ENCODE results near the gene RTKN2. TPM values are rescaled to one million over a fixed set of nuclear protein-coding genes. Genes with fewer than 3 reads are reported as not detected.

The RTKN2 gene
- not detected in 2 replicates for total RNA-seq (2011; cell fraction: chromatin; rRNA removed; ENCODE audit: low replicate concordance)
- total RNA-seq (2011; cell fraction: nucleolus; rRNA removed): not detected in 2 replicates
- total RNA-seq (2011; cell fraction: nucleoplasm; rRNA removed): not detected in 2 replicates
- total RNA-seq (2014; rRNA removed) (not detected in 2 replicates), total RNA-seq (2014; rRNA removed; fragmentation: Illumina TruSeq; extraction: Trizol) (0.10 and 0.11 TPM in 2 replicates), total RNA-seq (2015; rRNA removed; fragmentation: Illumina TruSeq; extraction: Trizol) (0.04 and 0.08 TPM in 2 replicates), total RNA-seq (2021) (0.09 and 0.18 TPM in 2 replicates), polyA plus RNA-seq (2011; rRNA removed) (0.08 and 0.12 TPM in 2 replicates), polyA plus RNA-seq (2014; fragmentation: Illumina TruSeq; extraction: Trizol) (not detected in 2 replicates), polyA plus RNA-seq (2014; fragmentation: Nextera tagmentation; extraction: Ambion mirVana) (under 1 TPM; 0.03 TPM), polyA plus RNA-seq (2014; rRNA removed) (0.05 and 0.35 TPM in 2 replicates), polyA minus RNA-seq (2011; rRNA and poly(A)+ RNA removed) (0.18 and 0.21 TPM in 2 replicates), Bru-seq, nascent RNA (percentile 19 among the genes with signal in this experiment), BruChase-seq, experiment 1, labeled RNA remaining after a 2-hour chase (percentile 20 among the genes with signal in this experiment), BruChase-seq, experiment 2, labeled RNA remaining after a 6-hour chase (percentile 24 among the genes with signal in this experiment)
- polyA plus RNA-seq (2011; cell fraction: cytosol; rRNA removed): 0.01 TPM in 1 of 2 replicates, not detected in the other
- 0.06 and 0.07 TPM in 2 replicates for polyA plus RNA-seq (2011; cell fraction: nucleus; rRNA removed)
- 0.13 and 0.33 TPM in 2 replicates for polyA plus RNA-seq (2012)
- polyA minus RNA-seq (2011; cell fraction: cytosol; rRNA and poly(A)+ RNA removed): not detected in 2 replicates
- 0.13 and 0.44 TPM in 2 replicates for polyA minus RNA-seq (2011; cell fraction: nucleus; rRNA and poly(A)+ RNA removed)
- long read RNA-seq, experiment 1: 0 reads
- long read RNA-seq, experiment 2: 0 reads
- long read RNA-seq, experiment 3, partial matches to known transcripts: 0 of 1 reads
- long read RNA-seq, experiment 3, other reads (novel, unspliced or antisense): 0 of 1 reads

GRCh38 chr10:62268399-62269114 is at the start of gene RTKN2:
RTKN2 (minus strand) TSS chr10:62268844; CDS start chr10:62268610, 234 bp downstream.
- Histone ChIP-seq H3K4me1 (replicated peaks in 1 of 2; ENCODE audit: control insufficient read depth in 2 of 2, insufficient read depth in 2 of 2, low read length in 2 of 2) (peaks cover 0 to 10% of the 10 kb centered on the region in 2 experiments; a peak in 3 of 5 replicates), H3K4me2 (ENCODE audit: insufficient read depth, low read length) (peak within 1 kb of the TSS; percentile 67), H2AFZ (ENCODE audit: low read depth, low read length) (peak within 1 kb of the TSS; percentile 67), H3K36me3 (ENCODE audit: control insufficient read depth, insufficient read depth, low read length) (no peaks in the 10 kb centered on the region), H3K27me3 (ENCODE audit: control insufficient read depth in 2 of 2, insufficient read depth in 2 of 2, low read length in 2 of 2) (peaks cover 4 to 13% of the 10 kb centered on the region in 2 experiments), H4K20me1 (replicated peaks; ENCODE audit: control insufficient read depth, insufficient read depth, low read length) (no peaks in the 10 kb centered on the region), H3K9me3 (replicated peaks; ENCODE audit: control insufficient read depth, insufficient read depth, low read depth, low read length) (no peaks in the 10 kb centered on the region), H3K4me3 (peak within 1 kb of the TSS; percentile 45), H3K79me2 (ENCODE audit: control insufficient read depth, insufficient read depth, low read length) (no peaks in the 10 kb centered on the region), H3K9me1 (ENCODE audit: control insufficient read depth, insufficient read depth, low read length) (no peaks in the 10 kb centered on the region), H3K9ac (ENCODE audit: insufficient read depth in 1 of 2, low read depth in 2 of 2, low read length in 2 of 2) (peak within 1 kb of the TSS in 1 of 2 experiments; percentile 83; a peak in 2 of 4 replicates), H3K27ac (ENCODE audit: extremely low read depth, low read depth, low read length) (no peak within 1 kb of the TSS)
- FAIRE-seq: no peak
- peak; percentile 64 to 76 (median 69) for DNase-seq (ENCODE audit: extremely low read depth in 1 of 4, low spot score in 3 of 4)
- ATAC-seq: peak; percentile 89
- intact Hi-C loops (cut with micrococcal nuclease) (no loop called here), in situ Hi-C loops (cut with MboI) (no loop called here)
- ChIA-PET POLR2A (interaction anchor here (0.5 kb wide), 1 partner anchor 20 kb away, joined by 3 read pairs; no protein-coding TSS in a partner anchor), CTCF (ENCODE audit: low intra/inter-chr PET ratio) (no interaction called here)
- WGBS (ENCODE audit: insufficient coverage, low coverage, missing lambda C conversion rate): 2% methylated on average over 42 of the region's 63 CpGs
- no TSS peak for BruUV-seq (replicated peaks)
- TF ChIP-seq BMI1 (IDR thresholded peaks at IDR 0.05; ENCODE audit: low read length) (no peak), ATF7 (IDR thresholded peaks at IDR 0.05) (peak; percentile 92), NR4A1 (CRISPR knock-in tag; IDR thresholded peaks at IDR 0.05) (0 out of 2 replicates have a peak, but pooled peaks have one; percentile 30), NR4A1 (tag; IDR thresholded peaks at IDR 0.05) (no peak), TCF7L2 (IDR thresholded peaks at IDR 0.05; ENCODE audit: low read depth, low read length) (peak; percentile 72; the same call in 1 of the 2 replicates), ZNF511 (CRISPR knock-in tag; IDR thresholded peaks at IDR 0.05) (peak; percentile 54), RBFOX2 (IDR thresholded peaks at IDR 0.05; ENCODE audit: low read depth, low read length) (peak; percentile 41; the same call in 1 of the 2 replicates), POLR2G (IDR thresholded peaks at IDR 0.05; ENCODE audit: low read depth, low read length) (peak; percentile 42; the same call in 1 of the 2 replicates), MEIS2 (IDR thresholded peaks at IDR 0.05; ENCODE audit: partially characterized antibody) (peak; percentile 14), RBM14 (IDR thresholded peaks at IDR 0.05; ENCODE audit: borderline replicate concordance, insufficient read depth, low read depth, low read length) (no peak), L3MBTL2 (IDR thresholded peaks at IDR 0.05) (peak; percentile 59; the same call in 1 of the 2 replicates), TCF7 (IDR thresholded peaks at IDR 0.05; ENCODE audit: borderline replicate concordance) (peak; percentile 18; the same call in 1 of the 2 replicates), NCOA4 (IDR thresholded peaks at IDR 0.05; ENCODE audit: partially characterized antibody) (no peak), ELF1 (tag; IDR thresholded peaks at IDR 0.05) (no peak), NELFE (IDR thresholded peaks at IDR 0.05; ENCODE audit: insufficient read depth, insufficient read length) (no peak), POLR2AphosphoS5 (IDR thresholded peaks at IDR 0.05; ENCODE audit: control insufficient read depth, insufficient read depth, low read depth, low read length) (no peak), LCOR (CRISPR knock-in tag; IDR thresholded peaks at IDR 0.05) (no peak)

All from K562 (cell line).